Epithelial cell of proximal tubule (primary cell): ENCODE measurements around the gene RNASEH2B. TPM values are rescaled to one million over a fixed set of nuclear protein-coding genes. Genes with fewer than 3 reads are reported as not detected.

Experiments used
- DNase-seq: peaks from one replicate; pipeline ENCODE4 v3.0.0-alpha.2; 2011; ENCODE audit warnings: low read depth
- H3K4me3 ChIP-seq: 2 replicates; pipeline ENCODE4 v1.5.1; 2011; ENCODE audit warnings: low read depth, mild to moderate bottlenecking, low read length
- total RNA-seq: library from RNA; depleted of rRNA; stranded (reverse); fragments of >200 nt; gene quantifications from 2 replicates; pipeline ENCODE4 v1.2.3, GENCODE V29; 2015
- TF ChIP-seq, protein P1 (sequence below): conservative IDR thresholded peaks from 2 replicates; pipeline ENCODE4 v1.5.1; 2012; ENCODE audit warnings: low read depth, mild to moderate bottlenecking, low read length

The RNASEH2B gene
- total RNA-seq, 1 donor from 2014 or later = 28.3 TPM

DNA sequence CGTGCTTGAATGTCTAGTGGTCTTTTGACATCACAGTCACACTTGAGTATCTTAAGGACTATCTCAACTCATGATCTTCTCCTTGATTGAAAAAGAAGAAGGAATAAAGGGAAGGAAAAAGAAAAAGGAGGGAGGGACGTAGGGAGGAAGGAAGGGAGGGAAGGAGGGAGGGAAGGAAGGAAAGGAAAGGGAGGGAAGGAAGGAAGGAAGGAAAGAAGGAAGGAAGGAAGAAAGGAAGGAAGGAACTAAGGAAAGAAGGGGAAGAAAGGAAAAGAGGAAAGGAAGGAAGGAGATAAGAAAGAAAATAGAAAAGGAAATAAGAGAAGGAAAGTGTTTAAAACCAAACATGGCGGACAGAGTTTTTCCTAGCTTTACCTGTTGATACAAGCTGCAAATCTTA, 64.7 kb downstream of the RNASEH2B start:
- TF ChIP-seq, protein P1, sequence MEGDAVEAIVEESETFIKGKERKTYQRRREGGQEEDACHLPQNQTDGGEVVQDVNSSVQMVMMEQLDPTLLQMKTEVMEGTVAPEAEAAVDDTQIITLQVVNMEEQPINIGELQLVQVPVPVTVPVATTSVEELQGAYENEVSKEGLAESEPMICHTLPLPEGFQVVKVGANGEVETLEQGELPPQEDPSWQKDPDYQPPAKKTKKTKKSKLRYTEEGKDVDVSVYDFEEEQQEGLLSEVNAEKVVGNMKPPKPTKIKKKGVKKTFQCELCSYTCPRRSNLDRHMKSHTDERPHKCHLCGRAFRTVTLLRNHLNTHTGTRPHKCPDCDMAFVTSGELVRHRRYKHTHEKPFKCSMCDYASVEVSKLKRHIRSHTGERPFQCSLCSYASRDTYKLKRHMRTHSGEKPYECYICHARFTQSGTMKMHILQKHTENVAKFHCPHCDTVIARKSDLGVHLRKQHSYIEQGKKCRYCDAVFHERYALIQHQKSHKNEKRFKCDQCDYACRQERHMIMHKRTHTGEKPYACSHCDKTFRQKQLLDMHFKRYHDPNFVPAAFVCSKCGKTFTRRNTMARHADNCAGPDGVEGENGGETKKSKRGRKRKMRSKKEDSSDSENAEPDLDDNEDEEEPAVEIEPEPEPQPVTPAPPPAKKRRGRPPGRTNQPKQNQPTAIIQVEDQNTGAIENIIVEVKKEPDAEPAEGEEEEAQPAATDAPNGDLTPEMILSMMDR = no peak
- no peak overlapping the region for H3K4me3 ChIP-seq
- no peak for DNase-seq

DNA sequence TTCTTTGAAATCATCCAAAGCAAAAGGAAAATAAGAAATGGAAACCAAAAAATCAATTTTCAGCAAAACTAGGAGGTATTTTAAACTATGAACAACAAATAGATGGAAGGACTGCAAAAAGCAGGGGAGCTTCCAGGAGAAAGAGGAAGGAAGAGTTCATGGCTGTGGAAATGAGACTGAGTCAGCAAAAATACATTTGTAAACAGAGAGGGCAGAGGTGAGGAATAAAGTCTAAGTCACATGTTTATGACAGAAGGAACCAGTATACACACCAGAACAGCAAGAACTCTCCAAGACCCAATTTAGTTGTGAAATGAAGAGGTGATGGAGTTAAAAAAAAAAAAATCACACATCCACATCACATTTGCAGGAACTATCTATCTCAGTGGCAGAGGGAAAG, 69.6 kb downstream of the RNASEH2B start:
- H3K4me3 ChIP-seq = no peak overlapping the region
- TF ChIP-seq, protein P1 = no peak
- no peak for DNase-seq

DNA sequence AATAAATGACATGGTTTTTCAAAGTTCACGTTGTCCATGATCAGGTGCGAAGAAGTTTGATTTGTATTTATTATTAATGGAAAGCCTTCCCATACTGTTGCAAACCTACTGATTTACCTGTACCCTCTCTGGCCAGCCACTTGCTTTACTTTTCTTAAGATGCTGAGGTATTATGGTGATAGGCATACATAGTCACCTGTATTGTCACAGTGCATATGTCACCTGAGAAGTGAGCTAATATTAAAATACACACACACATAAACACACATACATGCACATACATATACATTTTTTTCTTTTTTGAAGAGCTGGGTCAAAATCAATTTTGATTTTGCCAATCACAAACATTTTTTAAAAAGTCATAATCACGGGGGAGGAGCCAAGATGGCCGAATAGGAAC, 72.1 kb downstream of the RNASEH2B start:
- DNase-seq = no peak
- TF ChIP-seq, protein P1 = no peak
- H3K4me3 ChIP-seq = no peak overlapping the region

DNA sequence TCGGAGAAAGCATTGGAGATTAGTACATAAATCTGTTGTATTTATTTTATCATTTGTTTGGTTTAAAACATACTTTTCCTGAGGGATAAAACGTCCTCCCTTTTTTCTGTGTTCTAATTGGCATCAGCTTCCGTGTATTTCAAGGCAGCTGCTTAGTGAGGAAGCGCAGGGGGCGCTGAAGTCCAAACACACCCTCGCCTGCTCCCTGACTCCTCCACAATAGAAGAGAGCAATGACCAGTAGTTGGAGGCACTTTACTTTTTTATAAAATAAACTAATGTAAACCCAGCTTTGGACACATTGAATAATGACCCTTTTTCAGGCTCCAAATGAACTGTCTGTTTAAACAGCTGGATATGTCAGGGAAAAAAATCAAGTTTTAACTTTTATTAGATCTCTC, 79.9 kb downstream of the RNASEH2B start:
- H3K4me3 ChIP-seq = no peak overlapping the region
- DNase-seq = no peak
- TF ChIP-seq, protein P1 = peak; percentile 17

DNA sequence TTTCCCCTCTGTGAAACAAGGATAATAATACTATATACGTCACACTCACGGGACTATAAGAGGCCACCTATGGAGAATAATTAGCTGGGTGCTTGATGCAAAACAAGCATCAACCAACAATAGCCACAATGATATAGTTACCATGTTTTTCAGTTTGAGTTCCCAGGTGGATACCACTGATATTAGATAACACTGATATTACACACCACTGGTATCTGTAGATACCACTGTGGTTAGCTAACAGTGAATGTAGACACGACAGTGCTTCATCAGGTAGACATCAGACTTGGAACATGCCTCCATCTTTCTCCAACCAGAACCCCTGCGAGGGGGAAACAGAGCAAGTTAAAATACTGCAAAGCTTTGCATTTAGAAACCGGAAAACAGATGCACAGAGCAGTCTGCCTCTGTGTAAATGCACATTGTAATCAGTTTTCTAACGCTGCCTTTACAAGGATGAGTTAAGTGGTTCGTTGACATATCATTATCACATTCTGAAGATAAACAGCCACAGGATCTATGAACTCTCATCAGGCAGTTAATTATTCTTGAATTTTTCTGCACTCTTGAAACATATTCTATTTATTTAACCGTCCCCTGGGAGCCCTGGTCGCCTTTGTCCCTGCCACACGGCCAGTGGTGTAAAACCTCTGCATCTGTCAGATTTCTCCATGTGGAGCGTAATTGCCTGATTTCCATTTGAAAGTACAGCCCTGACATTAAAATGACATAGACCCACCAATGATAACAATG, 80.7 kb downstream of the RNASEH2B start:
- DNase-seq = no peak
- H3K4me3 ChIP-seq = no peak overlapping the region
- TF ChIP-seq, protein P1 = no peak

DNA sequence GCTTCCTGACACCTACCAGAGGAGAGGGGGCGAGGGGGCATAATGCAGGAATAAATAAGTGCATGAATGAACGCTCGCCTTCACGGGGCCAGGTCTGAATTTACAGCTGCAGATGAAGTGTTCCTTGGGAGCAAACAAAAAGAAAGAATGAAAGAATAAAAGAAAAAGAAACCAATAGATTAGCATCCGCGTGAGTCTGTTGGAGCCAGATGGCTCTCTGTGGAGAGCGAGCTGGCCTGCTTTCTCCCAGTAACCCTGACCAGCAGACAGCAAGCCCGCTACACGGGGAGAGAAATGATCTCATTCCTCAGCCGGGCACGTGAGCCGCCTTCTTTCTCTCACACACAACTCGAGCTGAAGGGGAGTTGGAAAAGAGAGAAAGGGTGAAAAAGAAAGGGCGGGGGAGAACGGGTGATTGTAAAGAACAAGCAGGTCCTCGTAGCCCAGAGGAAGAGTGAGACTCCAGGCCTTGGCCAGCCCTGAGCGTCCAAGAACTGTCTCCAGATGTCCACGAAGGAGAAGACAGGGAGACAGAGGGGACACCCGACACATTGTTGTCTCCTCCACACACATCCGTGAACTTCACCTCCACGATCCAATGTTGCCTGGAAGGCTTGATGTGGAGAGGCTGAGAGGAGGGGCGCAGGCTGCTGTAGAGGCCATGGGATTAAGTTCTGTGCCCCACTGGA, 81.4 kb downstream of the RNASEH2B start:
- no peak overlapping the region for H3K4me3 ChIP-seq
- DNase-seq = no peak
- TF ChIP-seq, protein P1 = no peak
